SK-N-SH (cell line): ENCODE measurements around the gene GATC. TPM values are rescaled to one million over a fixed set of nuclear protein-coding genes. Genes with fewer than 3 reads are reported as not detected.

Experiments
- CTCF ChIA-PET: fragments of 300-600, 350-600 bp; formaldehyde crosslinking; extraction: SDS; loops from one replicate; lab custom pipeline; 2021; lab: Yijun Ruan, JAX
- POLR2A ChIA-PET: fragments of 350-600 bp; sonication (Branson Sonifier 250); formaldehyde crosslinking; extraction: SDS; loops from one replicate; lab custom pipeline; 2020; ENCODE audit warnings: antibody characterized with exemption, inconsistent platforms; lab: Yijun Ruan, JAX
- DNase-seq: peaks from one replicate; pipeline ENCODE4 v3.0.0; 2012
- H2AFZ ChIP-seq: fragments of 200-600 bp; sonication (generic); 2 replicates; pipeline ENCODE4 v1.8.1; 2016; ENCODE audit warnings: antibody characterized with exemption, mild to moderate bottlenecking, low read depth
- H3F3A ChIP-seq: fragments of 200-600 bp; sonication (generic); replicated peaks from 2 replicates; pipeline ENCODE3; 2016; ENCODE audit warnings: antibody characterized with exemption, mild to moderate bottlenecking; ENCODE audit not compliant: insufficient read depth
- H3K27ac ChIP-seq, 2 experiments: fragments of 200-500 bp in 1 of 2; fragments of 200-600 bp in 1 of 2; sonication (Bioruptor generic) in 1 of 2; sonication (generic), shearing (Covaris generic) in 1 of 2; 2 replicates each; pipeline versions ENCODE4 v1.5.1 to v1.6.1; 2014 to 2016; ENCODE audit warnings: low read depth in 2 of 2, inconsistent platforms in 1 of 2, low read length in 1 of 2, mild to moderate bottlenecking in 1 of 2, mixed read lengths in 1 of 2
- H3K27me3 ChIP-seq: fragments of 200-600 bp; sonication (generic), shearing (Covaris generic); 2 replicates; pipeline ENCODE4 v1.6.1; 2016; ENCODE audit warnings: mixed run types; ENCODE audit not compliant: insufficient read depth
- H3K36me3 ChIP-seq, 2 experiments: fragments of 200-500 bp in 1 of 2; fragments of 200-600 bp in 1 of 2; sonication (Bioruptor generic) in 1 of 2; sonication (generic) in 1 of 2; replicated peaks in 1 of 2; 2 replicates each; pipeline versions ENCODE3 to v1.5.1; 2014 to 2016; ENCODE audit warnings: low read length in 1 of 2, mild to moderate bottlenecking in 1 of 2; ENCODE audit not compliant: insufficient read depth in 2 of 2, control insufficient read depth in 1 of 2
- H3K4me1 ChIP-seq, 2 experiments: fragments of 200-500 bp in 1 of 2; fragments of 200-600 bp in 1 of 2; sonication (Bioruptor generic) in 1 of 2; sonication (generic), shearing (Covaris generic) in 1 of 2; 2 replicates each; pipeline versions ENCODE4 v1.5.1 to v1.6.1; 2014 to 2016; ENCODE audit warnings: low read depth in 1 of 2, low read length in 1 of 2, mixed run types in 1 of 2; ENCODE audit not compliant: insufficient read depth in 2 of 2, control insufficient read depth in 1 of 2
- H3K4me2 ChIP-seq: fragments of 200-600 bp; sonication (generic), shearing (Covaris generic); 2 replicates; pipeline ENCODE4 v1.6.1; 2017; ENCODE audit warnings: mixed run types
- H3K4me3 ChIP-seq, 2 experiments: fragments of 200-500 bp in 1 of 2; fragments of 200-600 bp in 1 of 2; sonication (Bioruptor generic) in 1 of 2; sonication (generic), shearing (Covaris generic) in 1 of 2; 2 replicates each; pipeline versions ENCODE4 v1.5.1 to v1.8.1; 2014 to 2016; ENCODE audit warnings: low read depth in 2 of 2, inconsistent platforms in 1 of 2, low read length in 1 of 2, mild to moderate bottlenecking in 1 of 2, mixed read lengths in 1 of 2, moderate library complexity in 1 of 2
- H3K79me2 ChIP-seq: fragments of 200-600 bp; sonication (generic); 2 replicates; pipeline ENCODE4 v1.8.1; 2017; ENCODE audit warnings: mild to moderate bottlenecking; ENCODE audit not compliant: insufficient read depth
- H3K9ac ChIP-seq: fragments of 200-600 bp; sonication (generic); 2 replicates; pipeline ENCODE4 v1.6.1; 2017; ENCODE audit warnings: mixed run types
- H3K9me2 ChIP-seq: fragments of 200-600 bp; sonication (generic); 2 replicates; pipeline ENCODE4 v1.6.1; 2017; ENCODE audit warnings: mixed run types
- H3K9me3 ChIP-seq: fragments of 200-600 bp; sonication (generic); 2 replicates; pipeline ENCODE4 v1.6.1; 2017; ENCODE audit warnings: mixed run types, mild to moderate bottlenecking, moderate library complexity
- H4K20me1 ChIP-seq: fragments of 200-600 bp; sonication (generic); 2 replicates; pipeline ENCODE4 v1.6.1; 2017; ENCODE audit warnings: mild to moderate bottlenecking, mixed run types; ENCODE audit not compliant: insufficient read depth
- CTCF ChIP-seq: fragments of 200-600 bp; sonication (generic); IDR thresholded peaks from 2 replicates; pipeline ENCODE4 v1.6.1; 2017; ENCODE audit warnings: antibody characterized with exemption, mild to moderate bottlenecking, moderate library complexity
- EP300 ChIP-seq, 2 experiments: IDR thresholded peaks; 2 replicates each; pipeline versions ENCODE4 v1.4.0 to v1.6.1; 2012; ENCODE audit warnings: borderline replicate concordance in 1 of 2, low read depth in 1 of 2, low read length in 1 of 2
- JUND ChIP-seq: IDR thresholded peaks from 2 replicates; pipeline ENCODE4 v1.4.0; 2012
- MEF2A ChIP-seq: IDR thresholded peaks from 2 replicates; pipeline ENCODE4 v1.4.0; 2012; ENCODE audit warnings: low read depth, borderline replicate concordance
- POLR2AphosphoS5 ChIP-seq: IDR thresholded peaks from 2 replicates; pipeline ENCODE4 v1.6.1; 2012; ENCODE audit warnings: low read depth, low read length
- RAD21 ChIP-seq: IDR thresholded peaks from 2 replicates; pipeline ENCODE4 v1.6.1; 2012; ENCODE audit warnings: mild to moderate bottlenecking, low read length
- RCOR1 ChIP-seq: fragments of 150-350 bp; IDR thresholded peaks from 2 replicates; pipeline ENCODE4 v1.6.1; 2017; ENCODE audit warnings: antibody characterized with exemption, low read length
- SMC3 ChIP-seq: IDR thresholded peaks from 2 replicates; pipeline ENCODE4 v1.6.1; 2012; ENCODE audit warnings: low read depth, low read length, improper control_type of control experiment
- USF1 ChIP-seq: IDR thresholded peaks from 2 replicates; pipeline ENCODE4 v1.4.0; 2012; ENCODE audit warnings: low read depth, borderline replicate concordance
- WGBS: methylation state at CpG from one replicate; pipeline ENCODE4 v1.1.6; 2017; ENCODE audit warnings: low lambda C conversion rate; 5-methylcytosine and 5-hydroxymethylcytosine counted together
- polyA plus RNA-seq, 3 experiments: library from polyadenylated mRNA; depleted of rRNA; stranded (reverse); fragments of >200 nt; gene quantifications; 2 replicates each; pipeline ENCODE4 v1.2.3, GENCODE V29; 2012
- TF ChIP-seq, protein P1 (sequence below): fragments of 150-350 bp; IDR thresholded peaks from 2 replicates; pipeline ENCODE4 v1.6.1; 2017; ENCODE audit warnings: antibody characterized with exemption, low read length, low read depth, borderline replicate concordance
- TF ChIP-seq, protein P2 (sequence below): IDR thresholded peaks from 2 replicates; pipeline ENCODE4 v1.6.1; 2012; ENCODE audit warnings: mild to moderate bottlenecking, low read depth, low read length, moderate library complexity

The GATC gene
- polyA plus RNA-seq, 1 of the 3 experiments (the other 2 are of a cell fraction) = 10.6 TPM

DNA sequence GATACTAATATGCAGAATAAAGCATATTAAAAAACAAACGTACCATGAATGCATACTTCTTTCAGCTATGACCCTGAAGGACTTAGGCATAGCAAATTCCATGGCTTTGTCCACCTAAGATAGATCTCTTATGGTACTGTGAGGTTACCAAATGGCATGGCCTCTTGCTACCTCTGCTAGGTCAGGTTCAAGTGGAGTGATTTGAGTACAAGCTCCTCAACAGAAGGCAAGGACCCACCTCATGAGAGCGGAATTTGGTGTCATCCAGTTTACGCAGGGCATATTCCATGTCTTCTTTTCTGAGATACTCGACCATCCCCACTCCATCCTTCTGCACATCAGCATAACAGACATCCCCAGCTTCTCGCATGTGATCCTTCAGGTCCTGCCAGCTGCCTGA is 17.5 kb downstream of the GATC start (continued):
- no peak for TF ChIP-seq RCOR1
- no peak for TF ChIP-seq MEF2A
- no peak for TF ChIP-seq POLR2AphosphoS5
- TF ChIP-seq EP300 (IDR thresholded peaks at IDR 0.05; ENCODE audit: borderline replicate concordance in 1 of 2, low read depth in 1 of 2, low read length in 1 of 2) = no peak
- no peak for TF ChIP-seq JUND

GRCh38 chr12:120465756-120466155 is 19.5 kb downstream of the GATC start:
- peaks cover 0 to 8% of the 10 kb centered on the region in 2 experiments; a peak in 1 of 4 replicates for H3K4me1 ChIP-seq
- H3K36me3 ChIP-seq = peaks cover 50 to 52% of the 10 kb centered on the region in 2 experiments
- no peak overlapping the region for H3K27ac ChIP-seq
- H3K27me3 ChIP-seq = no peaks in the 10 kb centered on the region
- ChIA-PET POLR2A (no interaction called here), CTCF (interaction anchor here (0.7 to 5.3 kb wide), 7 partner anchors 8 to 181 kb away, joined by 3 to 52 read pairs (median 8); partner anchors contain the start of gene COX6A1)
- no peaks in the 10 kb centered on the region for H3K9me2 ChIP-seq
- no peak for DNase-seq
- no peak overlapping the region for H3K4me2 ChIP-seq
- no peaks in the 10 kb centered on the region for H3K9me3 ChIP-seq
- TF ChIP-seq, protein P1, sequence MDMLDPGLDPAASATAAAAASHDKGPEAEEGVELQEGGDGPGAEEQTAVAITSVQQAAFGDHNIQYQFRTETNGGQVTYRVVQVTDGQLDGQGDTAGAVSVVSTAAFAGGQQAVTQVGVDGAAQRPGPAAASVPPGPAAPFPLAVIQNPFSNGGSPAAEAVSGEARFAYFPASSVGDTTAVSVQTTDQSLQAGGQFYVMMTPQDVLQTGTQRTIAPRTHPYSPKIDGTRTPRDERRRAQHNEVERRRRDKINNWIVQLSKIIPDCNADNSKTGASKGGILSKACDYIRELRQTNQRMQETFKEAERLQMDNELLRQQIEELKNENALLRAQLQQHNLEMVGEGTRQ = no peak
- TF ChIP-seq, protein P2, sequence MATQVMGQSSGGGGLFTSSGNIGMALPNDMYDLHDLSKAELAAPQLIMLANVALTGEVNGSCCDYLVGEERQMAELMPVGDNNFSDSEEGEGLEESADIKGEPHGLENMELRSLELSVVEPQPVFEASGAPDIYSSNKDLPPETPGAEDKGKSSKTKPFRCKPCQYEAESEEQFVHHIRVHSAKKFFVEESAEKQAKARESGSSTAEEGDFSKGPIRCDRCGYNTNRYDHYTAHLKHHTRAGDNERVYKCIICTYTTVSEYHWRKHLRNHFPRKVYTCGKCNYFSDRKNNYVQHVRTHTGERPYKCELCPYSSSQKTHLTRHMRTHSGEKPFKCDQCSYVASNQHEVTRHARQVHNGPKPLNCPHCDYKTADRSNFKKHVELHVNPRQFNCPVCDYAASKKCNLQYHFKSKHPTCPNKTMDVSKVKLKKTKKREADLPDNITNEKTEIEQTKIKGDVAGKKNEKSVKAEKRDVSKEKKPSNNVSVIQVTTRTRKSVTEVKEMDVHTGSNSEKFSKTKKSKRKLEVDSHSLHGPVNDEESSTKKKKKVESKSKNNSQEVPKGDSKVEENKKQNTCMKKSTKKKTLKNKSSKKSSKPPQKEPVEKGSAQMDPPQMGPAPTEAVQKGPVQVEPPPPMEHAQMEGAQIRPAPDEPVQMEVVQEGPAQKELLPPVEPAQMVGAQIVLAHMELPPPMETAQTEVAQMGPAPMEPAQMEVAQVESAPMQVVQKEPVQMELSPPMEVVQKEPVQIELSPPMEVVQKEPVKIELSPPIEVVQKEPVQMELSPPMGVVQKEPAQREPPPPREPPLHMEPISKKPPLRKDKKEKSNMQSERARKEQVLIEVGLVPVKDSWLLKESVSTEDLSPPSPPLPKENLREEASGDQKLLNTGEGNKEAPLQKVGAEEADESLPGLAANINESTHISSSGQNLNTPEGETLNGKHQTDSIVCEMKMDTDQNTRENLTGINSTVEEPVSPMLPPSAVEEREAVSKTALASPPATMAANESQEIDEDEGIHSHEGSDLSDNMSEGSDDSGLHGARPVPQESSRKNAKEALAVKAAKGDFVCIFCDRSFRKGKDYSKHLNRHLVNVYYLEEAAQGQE = no peak
- TF ChIP-seq, all 33 proteins: peak for 0
- 56% methylated on average over 5 of the region's 5 CpGs for WGBS
- Histone ChIP-seq H3K9ac (no peak overlapping the region), H3F3A (peaks cover 29% of the 10 kb centered on the region), H2AFZ (no peak overlapping the region), H4K20me1 (peaks cover 52% of the 10 kb centered on the region), H3K4me3 (no peak overlapping the region), H3K79me2 (peaks cover 77% of the 10 kb centered on the region)

GRCh38 chr12:120466560-120467315 is 20.5 kb downstream of the GATC start:
- Histone ChIP-seq H3K9me3 (no peaks in the 10 kb centered on the region), H3K79me2 (peaks cover 87% of the 10 kb centered on the region), H3K9ac (no peak overlapping the region), H2AFZ (no peak overlapping the region), H3K9me2 (no peaks in the 10 kb centered on the region), H3K4me2 (peak overlapping the region; percentile 7; the same call in 1 of the 2 replicates), H3K27ac (no peak overlapping the region), H3K27me3 (no peaks in the 10 kb centered on the region), H3K36me3 (peaks cover 41 to 45% of the 10 kb centered on the region in 2 experiments), H3K4me3 (no peak overlapping the region), H4K20me1 (peaks cover 52% of the 10 kb centered on the region), H3K4me1 (peaks cover 0 to 8% of the 10 kb centered on the region in 2 experiments; a peak in 1 of 4 replicates), H3F3A (peaks cover 29% of the 10 kb centered on the region)
- ChIA-PET POLR2A (interaction anchor here (1.1 kb wide), 1 partner anchor 29 kb away, joined by 4 read pairs; the partner anchor contains the start of gene DYNLL1), CTCF (interaction anchor here (0.7 to 5.3 kb wide), 12 partner anchors 8 to 113 kb away, joined by 3 to 52 read pairs (median 4); partner anchors contain the start of genes COX6A1 and DYNLL1)
- WGBS = 66% methylated on average over 7 of the region's 8 CpGs
- DNase-seq = peak; percentile 16
- TF ChIP-seq RAD21 = peak; percentile 51
- peak; percentile 39 for TF ChIP-seq SMC3
- TF ChIP-seq USF1 = no peak
- TF ChIP-seq CTCF = peak; percentile 69
